Body of pancreas (tissue), 4 donors: Measurements from ENCODE around the gene SAMD13.

Experiments
- POLR2A ChIP-seq, 3 donors: fragments of 450-650 bp; IDR thresholded peaks; one replicate each; pipeline ENCODE4 v1.6.1; 2016; ENCODE audit warnings: antibody characterized with exemption in 3 of 3, mild to moderate bottlenecking in 2 of 3
- TF ChIP-seq, protein P1 (sequence below), 7 experiments: fragments of 450-650 bp in 4 of 7; fragments of 200-600 bp in 3 of 7; sonication (generic) in 3 of 7; IDR thresholded peaks; one replicate each; pipeline ENCODE4 v1.5.1; 2016 to 2019; ENCODE audit warnings: antibody characterized with exemption in 7 of 7

DNA sequence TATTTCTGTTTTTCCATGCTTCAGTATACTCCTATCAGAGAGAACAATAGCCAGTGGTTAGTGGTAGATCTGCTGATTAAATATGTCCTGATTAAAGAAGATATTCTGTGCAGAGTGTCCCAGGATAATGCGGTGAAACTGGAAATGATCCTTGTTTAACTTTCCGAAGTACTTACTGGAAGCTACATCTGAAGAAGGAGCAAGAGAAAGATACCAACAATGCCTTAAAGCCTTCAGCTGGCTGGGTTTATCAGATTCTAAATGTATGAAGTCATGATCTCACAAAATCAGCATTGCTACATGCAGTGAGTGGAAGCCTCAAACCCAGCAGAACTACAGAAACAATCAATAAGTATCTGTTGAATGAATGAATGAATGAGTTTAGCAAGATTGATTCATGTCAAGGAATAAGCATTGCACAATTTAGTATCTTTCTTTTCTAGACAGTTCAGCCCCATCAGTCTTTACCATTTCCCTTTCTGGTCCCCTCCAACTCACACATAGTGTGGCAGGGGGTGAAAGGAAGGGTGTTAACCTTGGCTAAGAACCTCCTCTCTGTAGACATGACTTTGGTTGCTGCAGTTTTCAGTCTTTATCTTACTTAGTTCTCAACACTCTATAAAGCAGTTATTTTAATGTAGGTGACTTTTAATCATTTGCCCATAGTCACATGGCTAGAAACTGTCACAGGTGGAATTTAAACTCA is 72.1 kb downstream of the SAMD13 start:
- TF ChIP-seq, protein P1, sequence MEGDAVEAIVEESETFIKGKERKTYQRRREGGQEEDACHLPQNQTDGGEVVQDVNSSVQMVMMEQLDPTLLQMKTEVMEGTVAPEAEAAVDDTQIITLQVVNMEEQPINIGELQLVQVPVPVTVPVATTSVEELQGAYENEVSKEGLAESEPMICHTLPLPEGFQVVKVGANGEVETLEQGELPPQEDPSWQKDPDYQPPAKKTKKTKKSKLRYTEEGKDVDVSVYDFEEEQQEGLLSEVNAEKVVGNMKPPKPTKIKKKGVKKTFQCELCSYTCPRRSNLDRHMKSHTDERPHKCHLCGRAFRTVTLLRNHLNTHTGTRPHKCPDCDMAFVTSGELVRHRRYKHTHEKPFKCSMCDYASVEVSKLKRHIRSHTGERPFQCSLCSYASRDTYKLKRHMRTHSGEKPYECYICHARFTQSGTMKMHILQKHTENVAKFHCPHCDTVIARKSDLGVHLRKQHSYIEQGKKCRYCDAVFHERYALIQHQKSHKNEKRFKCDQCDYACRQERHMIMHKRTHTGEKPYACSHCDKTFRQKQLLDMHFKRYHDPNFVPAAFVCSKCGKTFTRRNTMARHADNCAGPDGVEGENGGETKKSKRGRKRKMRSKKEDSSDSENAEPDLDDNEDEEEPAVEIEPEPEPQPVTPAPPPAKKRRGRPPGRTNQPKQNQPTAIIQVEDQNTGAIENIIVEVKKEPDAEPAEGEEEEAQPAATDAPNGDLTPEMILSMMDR (IDR thresholded peaks at IDR 0.05), result no peak
- no peak for TF ChIP-seq POLR2A (IDR thresholded peaks at IDR 0.05)
